ENCODE results near the gene SHISA7.

SHISA7 gene

GRCh38 chr19:55443045-55443823, at the start of gene SHISA7:
Gene SHISA7, minus strand, starts transcription at chr19:55443300. Its CDS starts 437 bp downstream, at chr19:55442863.
- DNase-seq (ENCODE audit: low read depth in 2 of 2), result no peak

DNA sequence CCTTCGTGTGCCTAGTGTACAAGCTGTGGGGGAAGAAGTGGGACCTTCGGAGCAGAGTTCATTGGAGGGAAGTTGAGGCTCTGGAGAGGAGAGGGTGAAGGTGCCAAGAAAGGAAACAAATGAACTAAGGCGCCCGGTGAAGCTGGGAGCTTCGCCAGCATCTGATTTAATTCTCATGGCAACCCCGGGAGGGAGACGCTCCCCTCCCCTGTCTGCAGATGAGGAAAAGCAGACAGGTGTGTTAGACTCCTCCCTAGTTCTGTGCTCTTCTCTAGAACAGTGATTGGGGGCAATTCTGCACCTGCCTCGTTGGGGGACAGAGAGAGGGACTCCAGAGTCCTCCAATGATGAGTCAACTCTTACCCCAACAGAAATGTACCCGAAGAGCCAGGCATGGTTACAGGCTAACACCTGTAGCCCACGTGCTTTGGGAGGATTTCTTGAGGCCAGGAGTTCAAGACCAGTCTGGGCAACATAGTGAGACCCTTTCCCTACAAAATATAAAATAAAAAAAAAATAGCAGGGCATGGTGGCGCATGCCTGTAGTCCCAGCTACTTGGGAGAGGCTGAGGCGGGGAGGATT, 49.4 kb upstream of the SHISA7 start:
- DNase-seq (ENCODE audit: low read depth in 2 of 2), result no peak

DNA sequence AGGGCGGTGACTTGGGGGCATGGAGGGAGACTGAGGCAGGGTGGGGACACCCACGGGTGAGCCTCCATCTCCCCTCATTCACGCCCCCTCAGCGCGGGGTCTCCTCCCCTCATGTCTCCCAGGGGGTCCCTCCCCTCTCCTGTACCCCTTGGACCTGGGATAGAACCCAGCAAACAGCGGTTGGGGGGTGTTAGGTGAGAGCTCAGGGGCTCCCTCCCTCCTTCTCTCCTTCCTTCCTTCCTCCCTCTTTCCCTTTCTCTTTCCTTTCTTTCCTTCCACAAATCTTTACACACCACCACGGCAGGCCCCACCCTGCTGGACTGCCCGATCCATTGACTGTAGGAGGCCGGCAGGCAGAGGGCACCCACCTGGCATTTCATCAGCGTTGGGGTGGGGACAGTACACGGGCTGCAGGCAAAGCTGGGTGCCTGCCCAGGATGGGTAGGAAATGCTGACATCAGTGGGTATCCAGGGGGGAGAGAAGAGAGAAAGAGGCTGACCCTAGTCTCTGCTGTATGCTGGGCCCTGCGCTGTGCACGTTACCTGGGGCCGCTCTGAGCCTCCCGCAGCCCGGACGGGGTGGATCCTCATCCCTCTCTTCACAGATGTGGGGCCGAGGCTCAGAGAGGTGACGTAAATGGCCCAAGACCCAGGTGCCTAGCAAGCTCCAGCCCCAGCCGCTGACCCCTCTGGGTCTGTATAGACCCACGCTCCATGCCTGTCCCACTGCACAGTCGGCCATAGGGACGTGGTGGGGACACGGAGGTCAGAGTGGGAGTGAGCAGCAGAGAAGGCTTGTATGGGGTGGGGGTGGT, 48.7 kb upstream of the SHISA7 start:
- DNase-seq (ENCODE audit: low read depth in 2 of 2), result no peak

DNA sequence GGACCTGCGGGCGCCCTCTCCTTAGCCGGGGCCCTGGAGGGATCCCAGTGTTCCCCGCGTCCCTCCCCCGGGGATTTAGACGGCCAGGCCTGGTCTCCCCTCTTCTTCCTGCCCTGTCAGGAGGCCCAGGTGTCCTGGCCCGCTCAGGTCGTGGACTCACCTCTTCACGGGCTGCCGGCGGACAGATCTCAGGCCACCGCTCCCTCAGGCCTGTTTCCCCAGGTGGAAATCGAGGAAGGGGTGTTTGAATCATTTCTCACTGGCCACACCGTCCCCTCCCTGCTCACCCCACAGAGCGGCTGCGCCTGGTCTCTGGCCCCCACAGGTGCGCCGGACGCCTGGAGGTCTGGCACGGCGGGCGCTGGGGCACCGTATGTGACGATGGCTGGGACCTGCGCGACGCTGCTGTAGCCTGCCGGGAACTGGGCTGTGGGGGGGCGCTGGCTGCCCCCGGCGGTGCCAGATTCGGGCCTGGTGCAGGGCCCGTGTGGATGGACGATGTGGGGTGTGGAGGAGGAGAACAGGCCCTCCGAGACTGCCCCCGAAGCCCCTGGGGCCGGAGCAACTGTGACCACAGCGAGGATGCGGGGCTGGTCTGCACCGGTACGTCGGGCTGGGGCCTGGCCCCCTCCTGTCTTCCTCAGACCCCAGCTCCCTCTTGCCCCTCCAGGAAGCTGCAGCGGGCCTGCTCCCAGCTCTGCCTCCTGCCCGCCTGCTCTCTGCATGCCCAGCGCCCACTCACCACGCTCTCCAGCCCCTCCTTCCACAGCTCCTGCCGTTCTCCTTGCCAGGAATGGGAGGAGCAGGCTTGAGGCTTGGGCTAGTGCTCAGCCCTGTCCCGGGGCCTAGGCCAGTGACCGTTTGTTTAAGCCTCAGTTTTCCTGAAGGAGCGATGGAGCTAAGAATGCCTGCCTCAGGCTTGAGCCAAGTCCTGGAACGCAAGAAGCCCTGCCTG, 47.7 kb upstream of the SHISA7 start:
- no peak for DNase-seq (ENCODE audit: low read depth in 2 of 2)

DNA sequence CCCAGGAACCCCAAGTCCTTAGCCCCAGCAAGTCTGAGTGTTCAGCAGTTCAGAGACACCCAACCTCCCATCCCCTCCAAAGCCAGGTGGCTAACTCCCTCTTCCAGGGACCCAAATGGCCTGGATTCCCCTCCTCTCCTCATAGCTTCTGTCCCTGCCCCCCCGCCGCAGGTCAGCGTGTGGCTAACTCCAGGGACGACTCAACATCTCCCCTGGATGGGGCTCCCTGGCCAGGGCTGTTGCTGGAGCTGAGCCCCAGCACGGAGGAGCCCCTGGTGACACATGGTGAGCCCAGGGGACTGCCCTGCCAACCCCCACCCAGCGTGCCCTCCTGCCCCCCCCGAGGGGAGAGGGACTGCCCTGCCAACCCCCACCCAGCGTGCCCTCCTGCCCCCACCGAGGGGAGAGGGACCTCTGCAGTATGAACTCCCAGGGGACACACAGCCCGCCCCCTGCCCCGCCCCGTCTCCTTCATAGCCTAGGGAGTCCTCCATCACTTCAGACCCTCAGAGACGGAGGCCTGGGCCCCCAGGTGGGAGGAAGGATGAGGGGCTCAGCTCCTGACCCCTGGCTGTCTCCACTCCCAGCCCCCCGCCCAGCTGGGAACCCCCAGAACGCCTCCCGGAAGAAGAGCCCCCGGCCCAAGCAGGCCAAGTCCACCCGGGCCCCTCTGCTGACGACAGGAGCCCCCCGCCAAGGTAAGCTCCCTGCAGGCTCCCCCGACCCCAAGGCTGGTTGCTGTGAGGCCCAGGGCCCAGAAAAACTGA, 46.8 kb upstream of the SHISA7 start:
- no peak for DNase-seq (ENCODE audit: low read depth in 2 of 2)

- no peak for DNase-seq (ENCODE audit: low read depth in 2 of 2)
Observed at GRCh38 chr19:55488986-55489710, 46.0 kb upstream of the SHISA7 start.

GRCh38 chr19:55487924-55488687, 45.0 kb upstream of the SHISA7 start, which contains the start of gene SSC5D:
Gene SSC5D, plus strand, starts transcription at chr19:55488436. Its CDS starts 154 bp downstream, at chr19:55488590.
- DNase-seq (ENCODE audit: low read depth in 2 of 2), result no peak

DNA sequence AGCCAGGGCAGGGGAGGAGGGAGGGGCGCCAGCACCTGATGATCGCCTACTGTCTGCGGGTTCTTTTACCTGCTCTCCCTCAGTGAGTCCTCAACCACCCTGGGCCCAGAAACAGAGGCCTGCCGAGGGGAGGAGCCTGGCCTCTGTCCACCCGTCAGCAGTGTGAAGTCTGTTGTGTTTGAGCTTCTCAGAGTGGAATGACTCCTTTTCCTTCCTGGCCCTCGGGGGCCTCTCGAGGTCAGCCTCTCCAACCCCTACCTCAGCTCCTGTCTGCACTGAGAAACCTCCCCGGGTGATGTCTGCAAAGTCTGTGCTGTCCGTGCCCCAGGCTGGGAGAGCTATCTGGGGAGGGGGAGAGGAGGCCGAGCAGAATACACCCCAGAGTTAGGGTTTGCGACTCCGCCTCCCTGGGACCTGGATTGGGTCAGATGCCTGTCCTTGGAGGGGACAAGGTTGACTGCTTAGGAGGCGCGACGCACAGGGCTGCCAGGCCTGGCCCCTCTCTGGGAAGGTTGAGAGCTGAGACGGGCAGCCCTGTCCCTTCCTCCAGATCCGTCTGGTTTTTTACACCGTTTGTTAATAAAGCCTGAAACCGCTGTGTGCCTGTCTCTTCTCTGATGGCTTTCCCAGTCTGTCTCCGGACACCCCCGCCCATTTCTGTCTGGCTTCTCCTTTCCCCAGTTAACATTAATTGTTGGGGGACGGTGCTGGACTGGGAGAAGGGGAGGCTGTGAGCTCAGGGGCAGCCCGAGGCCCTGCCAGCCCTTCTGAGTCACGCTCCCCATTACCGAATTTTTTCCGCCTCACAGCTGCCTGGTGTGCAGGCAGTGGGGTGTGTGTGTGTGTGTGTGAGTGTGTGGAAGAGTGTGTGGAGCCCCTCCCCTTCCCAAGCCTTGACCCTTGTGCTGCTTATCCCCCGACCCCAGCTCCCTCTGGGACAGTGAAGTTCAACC, 44.1 kb upstream of the SHISA7 start:
- DNase-seq (ENCODE audit: low read depth in 2 of 2), result peak; percentile 29 to 30

- DNase-seq (ENCODE audit: low read depth in 2 of 2), result no peak
Observed at GRCh38 chr19:55486043-55486970, 43.2 kb upstream of the SHISA7 start.

DNA sequence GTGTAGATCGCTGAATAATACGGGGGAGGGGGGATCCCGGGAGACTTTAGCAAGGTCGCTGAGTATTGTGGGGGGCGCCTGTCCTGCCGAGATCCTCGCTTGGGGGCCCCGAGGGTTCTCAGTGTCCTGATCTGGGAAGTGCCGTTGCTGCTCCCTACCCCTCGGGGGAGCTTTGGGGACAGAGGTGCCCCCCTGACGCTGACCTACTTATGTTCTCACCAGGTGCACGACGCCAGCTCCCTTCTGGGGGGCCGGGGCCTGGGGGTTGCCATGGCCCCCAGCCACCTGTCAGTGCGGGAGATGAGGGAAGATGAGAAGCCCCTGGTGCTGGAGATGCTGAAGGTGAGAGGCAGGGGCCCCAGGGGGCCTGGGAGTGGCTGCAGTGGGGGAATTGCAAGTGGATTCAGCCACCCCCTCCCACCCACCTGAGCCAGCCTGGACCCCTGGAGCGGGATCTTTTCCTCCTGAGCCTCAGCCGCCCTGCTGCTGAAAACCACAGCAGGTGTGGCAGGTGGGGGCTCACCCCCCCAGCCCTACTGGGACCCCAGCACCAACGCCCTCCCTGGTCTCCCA, 42.4 kb upstream of the SHISA7 start:
- no peak for DNase-seq (ENCODE audit: low read depth in 2 of 2)

- peak in 1 of 2 donors; percentile 46 for DNase-seq (ENCODE audit: low read depth in 2 of 2)
Observed at GRCh38 chr19:55484593-55485438, 41.7 kb upstream of the SHISA7 start, which contains the start of gene NAT14. Gene NAT14, plus strand, starts transcription at chr19:55485188. Its CDS starts 521 bp downstream, at chr19:55485709.

- no peak for DNase-seq (ENCODE audit: low read depth in 2 of 2)
Observed at GRCh38 chr19:55483706-55484592, 40.8 kb upstream of the SHISA7 start.

GRCh38 chr19:55482967-55483705, 40.0 kb upstream of the SHISA7 start:
- no peak for DNase-seq (ENCODE audit: low read depth in 2 of 2)

Measured in stimulated activated CD8-positive, alpha-beta memory T cell treated with anti-CD3 and anti-CD28 coated beads, Interleukin-15, amount 100 ng/mL, for 4 hours (primary cell).